ENCODE measurements around the gene MOBP. TPM values are rescaled to one million over a fixed set of nuclear protein-coding genes. Genes with fewer than 3 reads are reported as not detected.

The MOBP gene
- total and polyA plus RNA-seq, 2 of the 4 experiments (the other 2 are of a cell fraction): not detected

GRCh38 chr3:39445927-39446326 lies 21.6 kb upstream of the MOBP start:
- no CpG with 5 or more reads among the region's 2 CpGs for WGBS, 2 experiments (ENCODE audit: extremely low coverage in 2 of 2, insufficient read length in 1 of 2)
- no peak for DNase-seq
- H3K9me3 ChIP-seq (ENCODE audit: control insufficient read depth, insufficient read depth, low read length): no peaks in the 10 kb centered on the region
- no peaks in the 10 kb centered on the region for H3K9me1 ChIP-seq (ENCODE audit: insufficient read depth, low read length)
- H3K9ac ChIP-seq (ENCODE audit: low read depth, low read length): no peak overlapping the region
- H3K4me2 ChIP-seq (ENCODE audit: low read depth, low read length): no peak overlapping the region
- H3K4me3 ChIP-seq (ENCODE audit: insufficient read depth, low read depth, low read length): no peak overlapping the region
- no peak overlapping the region for H4K5ac ChIP-seq (ENCODE audit: low read depth, low read length)
- no peak overlapping the region for H4K8ac ChIP-seq (ENCODE audit: low read depth in 2 of 2, low read length in 2 of 2)
- ATAC-seq (ENCODE audit: low read depth): no peak
- no peaks in the 10 kb centered on the region for H3K36me3 ChIP-seq (ENCODE audit: control insufficient read depth, insufficient read depth, low read length)
- no peak overlapping the region for H3K56ac ChIP-seq (ENCODE audit: extremely low read depth, insufficient read depth, low read length)
- CTCF ChIA-PET: interaction anchor here (0.5 to 1.0 kb wide), 2 partner anchors 53 to 73 kb away, joined by 3 to 4 read pairs; no protein-coding TSS in a partner anchor
- no peak overlapping the region for H4K91ac ChIP-seq (ENCODE audit: insufficient read depth, low read depth, low read length)
- peaks cover 6% of the 10 kb centered on the region; the same call in 1 of the 2 replicates for H3K27me3 ChIP-seq (ENCODE audit: control insufficient read depth, insufficient read depth, low read length)
- POLR2A ChIA-PET (ENCODE audit: unreplicated experiment): no interaction called here
- H3K23ac ChIP-seq (ENCODE audit: low read depth, low read length): no peak overlapping the region
- no peak overlapping the region for H2BK20ac ChIP-seq (ENCODE audit: low read depth, low read length)
- BruUV-seq (replicated peaks): no TSS peak
- no peak overlapping the region for H3K14ac ChIP-seq (replicated peaks; ENCODE audit: low read depth, low read length)
- H2AK9ac ChIP-seq (replicated peaks; ENCODE audit: low read depth, low read length, poor library complexity): no peak overlapping the region
- H2BK120ac ChIP-seq (ENCODE audit: low read depth, low read length): no peak overlapping the region
- H2AFZ ChIP-seq (replicated peaks; ENCODE audit: low read length, poor library complexity): no peak overlapping the region
- H3K27ac ChIP-seq (ENCODE audit: insufficient read depth, low read length): no peak overlapping the region
- intact Hi-C loops (cut with micrococcal nuclease): loop anchor here (5.0 kb wide), 1 partner anchor 871 kb away; no protein-coding TSS in a partner anchor
- no peak overlapping the region for H2BK5ac ChIP-seq (ENCODE audit: low read depth, low read length, poor library complexity, severe bottlenecking)
- H3K18ac ChIP-seq (ENCODE audit: low read depth, low read length): no peak overlapping the region
- no peak overlapping the region for H2AK5ac ChIP-seq (ENCODE audit: low read depth, low read length)
- no peak for TF ChIP-seq SMC3 (IDR thresholded peaks at IDR 0.05; ENCODE audit: low read depth, low read length)
- TF ChIP-seq CHD1 (IDR thresholded peaks at IDR 0.05; ENCODE audit: low read depth, low read length): no peak
- TF ChIP-seq CTCF (conservative IDR thresholded peaks at IDR 0.05; ENCODE audit: low read depth, low read length): no peak
- no peak for TF ChIP-seq MAFK (IDR thresholded peaks at IDR 0.05; ENCODE audit: low read depth, low read length)
- TF ChIP-seq CEBPB (IDR thresholded peaks at IDR 0.05; ENCODE audit: low read depth, low read length): no peak
- no peak for TF ChIP-seq RAD21 (IDR thresholded peaks at IDR 0.05; ENCODE audit: low read length)
- TF ChIP-seq NFE2L2 (IDR thresholded peaks at IDR 0.05; ENCODE audit: low read depth, low read length): no peak
- no peak for TF ChIP-seq MAZ (IDR thresholded peaks at IDR 0.05; ENCODE audit: borderline replicate concordance, low read depth, low read length)
- no peak for TF ChIP-seq BHLHE40 (IDR thresholded peaks at IDR 0.05; ENCODE audit: low read depth, low read length)
- no peak for TF ChIP-seq FOS (IDR thresholded peaks at IDR 0.05; ENCODE audit: low read depth, low read length)
- no peak for TF ChIP-seq RFX5 (IDR thresholded peaks at IDR 0.05; ENCODE audit: low read depth, low read length)
- no peak for TF ChIP-seq ELK1 (IDR thresholded peaks at IDR 0.05; ENCODE audit: borderline replicate concordance, low read depth, low read length)
- TF ChIP-seq POLR2A (IDR thresholded peaks at IDR 0.05; ENCODE audit: low read depth, low read length): no peak
- dilution Hi-C loops (cut with HindIII; ENCODE audit: low sequenced_read_pairs, unreplicated experiment): no loop called here
- H3K4ac ChIP-seq (ENCODE audit: low read depth, low read length): no peak overlapping the region
- H3K79me1 ChIP-seq (ENCODE audit: low read depth in 1 of 2, low read length in 2 of 2): no peaks in the 10 kb centered on the region
- H2BK15ac ChIP-seq (ENCODE audit: low read depth, low read length): no peak overlapping the region
- in situ Hi-C loops (cut with MboI; ENCODE audit: low sequenced_read_pairs): loop anchor here (5.0 kb wide), 1 partner anchor 56 kb away; no protein-coding TSS in a partner anchor
- H4K20me1 ChIP-seq (ENCODE audit: insufficient read depth, low read length): no peaks in the 10 kb centered on the region
- no peaks in the 10 kb centered on the region for H3K4me1 ChIP-seq (ENCODE audit: control insufficient read depth, insufficient read depth, low read length)
